H9 (cell line): ENCODE results near the gene ULK4. TPM values are rescaled to one million over a fixed set of nuclear protein-coding genes. Genes with fewer than 3 reads are reported as not detected.

Source experiments
- DNase-seq: peaks from one replicate; pipeline ENCODE4 v3.0.0-alpha.2; 2017
- H2AFZ ChIP-seq: one replicate; pipeline ENCODE4 v1.6.1; 2013; ENCODE audit warnings: mild to moderate bottlenecking, low read length, control low read depth, moderate library complexity
- H2AK5ac ChIP-seq: 2 replicates; pipeline ENCODE4 v1.6.1; 2013; ENCODE audit warnings: low read length, control low read depth, mixed read lengths; ENCODE audit not compliant: insufficient read length
- H2BK120ac ChIP-seq: one replicate; pipeline ENCODE4 v1.6.1; 2013; ENCODE audit warnings: low read depth, mild to moderate bottlenecking, low read length, control low read depth, inconsistent platforms; ENCODE audit not compliant: poor library complexity, severe bottlenecking
- H2BK12ac ChIP-seq: 2 replicates; pipeline ENCODE4 v1.6.1; 2013; ENCODE audit warnings: low read length, control low read depth, mixed read lengths, low read depth; ENCODE audit not compliant: insufficient read length
- H2BK15ac ChIP-seq: 2 replicates; pipeline ENCODE4 v1.6.1; 2013; ENCODE audit warnings: low read depth, low read length, control low read depth
- H2BK20ac ChIP-seq: one replicate; pipeline ENCODE4 v1.6.1; 2013; ENCODE audit warnings: low read depth, mild to moderate bottlenecking, low read length, control low read depth, inconsistent platforms; ENCODE audit not compliant: poor library complexity, severe bottlenecking
- H2BK5ac ChIP-seq: 2 replicates; pipeline ENCODE4 v1.6.1; 2013; ENCODE audit warnings: low read length, control low read depth, mixed read lengths; ENCODE audit not compliant: insufficient read length
- H3K14ac ChIP-seq: 2 replicates; pipeline ENCODE4 v1.6.1; 2013; ENCODE audit warnings: low read length, control low read depth; ENCODE audit not compliant: insufficient read depth
- H3K18ac ChIP-seq: 2 replicates; pipeline ENCODE4 v1.6.1; 2013; ENCODE audit warnings: low read depth, mild to moderate bottlenecking, mixed read lengths, low read length, control low read depth; ENCODE audit not compliant: insufficient read length
- H3K23ac ChIP-seq: 2 replicates; pipeline ENCODE4 v1.6.1; 2013; ENCODE audit warnings: low read length, control low read depth, mixed read lengths, low read depth; ENCODE audit not compliant: insufficient read length
- H3K23me2 ChIP-seq: 2 replicates; pipeline ENCODE4 v1.6.1; 2013; ENCODE audit warnings: low read depth, mild to moderate bottlenecking, mixed read lengths, low read length, control low read depth; ENCODE audit not compliant: insufficient read length, poor library complexity, severe bottlenecking
- H3K27ac ChIP-seq: 2 replicates; pipeline ENCODE4 v1.5.1; 2013; ENCODE audit warnings: low read length, control low read depth, mixed read lengths, low read depth; ENCODE audit not compliant: insufficient read length
- H3K27me3 ChIP-seq: 2 replicates; pipeline ENCODE4 v1.6.1; 2013; ENCODE audit warnings: low read length, control low read depth, inconsistent platforms; ENCODE audit not compliant: insufficient read depth
- H3K4ac ChIP-seq: 2 replicates; pipeline ENCODE4 v1.6.1; 2013; ENCODE audit warnings: low read depth, mild to moderate bottlenecking, control low read depth, inconsistent platforms, low read length, moderate library complexity
- H3K4me1 ChIP-seq: 2 replicates; pipeline ENCODE4 v1.6.1; 2013; ENCODE audit warnings: low read length, control low read depth, inconsistent platforms; ENCODE audit not compliant: insufficient read depth
- H3K4me2 ChIP-seq: 2 replicates; pipeline ENCODE4 v1.6.1; 2013; ENCODE audit warnings: low read length, control low read depth, mixed read lengths; ENCODE audit not compliant: insufficient read length, insufficient read depth
- H3K56ac ChIP-seq: 2 replicates; pipeline ENCODE4 v1.6.1; 2013; ENCODE audit warnings: low read depth, mild to moderate bottlenecking, mixed read lengths, low read length, control low read depth; ENCODE audit not compliant: insufficient read length
- H3K79me1 ChIP-seq: 2 replicates; pipeline ENCODE4 v1.6.1; 2013; ENCODE audit warnings: low read depth, mild to moderate bottlenecking, moderate library complexity, low read length, control low read depth, inconsistent platforms; ENCODE audit not compliant: insufficient read depth, poor library complexity, severe bottlenecking
- H3K79me2 ChIP-seq: 2 replicates; pipeline ENCODE4 v1.6.1; 2013; ENCODE audit warnings: low read length, control low read depth, inconsistent platforms; ENCODE audit not compliant: insufficient read depth
- H3K9ac ChIP-seq: 2 replicates; pipeline ENCODE4 v1.6.1; 2013; ENCODE audit warnings: low read length, control low read depth, mixed read lengths; ENCODE audit not compliant: insufficient read length; ENCODE audit errors: extremely low read depth
- H3K9me3 ChIP-seq: one replicate; pipeline ENCODE4 v1.6.1; 2013; ENCODE audit warnings: low read depth, low read length, inconsistent platforms; ENCODE audit not compliant: control insufficient read depth
- H3T11ph ChIP-seq: one replicate; pipeline ENCODE4 v1.6.1; 2013; ENCODE audit warnings: mild to moderate bottlenecking, low read length, control low read depth, inconsistent platforms
- H4K20me1 ChIP-seq: one replicate; pipeline ENCODE4 v1.6.1; 2013; ENCODE audit not compliant: control insufficient read depth, insufficient read length, insufficient read depth
- H4K5ac ChIP-seq: 2 replicates; pipeline ENCODE4 v1.6.1; 2013; ENCODE audit warnings: low read depth, mild to moderate bottlenecking, mixed read lengths, low read length, control low read depth; ENCODE audit not compliant: insufficient read length
- H4K8ac ChIP-seq: replicated peaks from 2 replicates; pipeline ENCODE4 v1.6.1; 2013; ENCODE audit warnings: low read length, control low read depth, mixed read lengths, low read depth; ENCODE audit not compliant: insufficient read length
- H4K91ac ChIP-seq: 2 replicates; pipeline ENCODE4 v1.6.1; 2013; ENCODE audit warnings: low read depth, mild to moderate bottlenecking, moderate library complexity, mixed read lengths, low read length, control low read depth; ENCODE audit not compliant: insufficient read length
- H3K27ac Mint-ChIP-seq, 3 experiments: 2 replicates in 2 of 3; 3 replicates in 1 of 3; pipeline ENCODE4 v1.8.0; 2020 to 2021; ENCODE audit warnings: mixed read lengths in 3 of 3, mild to moderate bottlenecking in 1 of 3, moderate library complexity in 1 of 3
- H3K27me3 Mint-ChIP-seq: 2 replicates; pipeline ENCODE4 v1.8.0; 2021; ENCODE audit warnings: low read depth, mild to moderate bottlenecking, moderate library complexity, mixed read lengths
- H3K36me3 Mint-ChIP-seq, 3 experiments: 2 replicates in 2 of 3; 3 replicates in 1 of 3; pipeline ENCODE4 v1.8.0; 2020 to 2021; ENCODE audit warnings: low read depth in 3 of 3, mixed read lengths in 3 of 3; ENCODE audit not compliant: insufficient read depth in 1 of 3
- H3K4me1 Mint-ChIP-seq, 2 experiments: 2 replicates each; pipeline ENCODE4 v1.8.0; 2020; ENCODE audit warnings: mixed read lengths in 2 of 2
- H3K4me3 Mint-ChIP-seq, 2 experiments: 2 replicates in 1 of 2; 3 replicates in 1 of 2; pipeline ENCODE4 v1.8.0; 2020 to 2021; ENCODE audit warnings: mild to moderate bottlenecking in 2 of 2, mixed read lengths in 2 of 2, moderate library complexity in 1 of 2
- H3K9me3 Mint-ChIP-seq, 2 experiments: 2 replicates in 1 of 2; 3 replicates in 1 of 2; pipeline ENCODE4 v1.8.0; 2020; ENCODE audit warnings: mild to moderate bottlenecking in 2 of 2, mixed read lengths in 2 of 2, moderate library complexity in 1 of 2
- CTCF ChIP-seq: fragments of 200-600 bp; sonication (generic); conservative IDR thresholded peaks from 3 replicates; pipeline ENCODE4 v1.8.0; 2021; ENCODE audit warnings: antibody characterized with exemption, mild to moderate bottlenecking
- WGBS: extraction: QIAGEN DNeasy Blood & Tissue Kit; methylation state at CpG from one replicate; pipeline ENCODE4 v1.1.7; 2013; ENCODE audit warnings: missing lambda C conversion rate, low lambda C conversion rate, mixed read lengths; ENCODE audit not compliant: insufficient read length; ENCODE audit errors: extremely low coverage; 5-methylcytosine and 5-hydroxymethylcytosine counted together
- total RNA-seq: library from RNA; stranded (reverse); gene quantifications from 2 replicates; pipeline ENCODE4 v1.2.1, GENCODE V29; 2021

Gene ULK4
- total RNA-seq, 1 experiment from 2014 or later, result 12.9 TPM

- H2BK5ac ChIP-seq, result no peak overlapping the region
- no peaks in the 10 kb centered on the region for H3K4me1 ChIP-seq
- H3K27me3 ChIP-seq, result no peaks in the 10 kb centered on the region
- no CpG with 5 or more reads among the region's 4 CpGs for WGBS
- no peak overlapping the region for H2AK5ac ChIP-seq
- H3K56ac ChIP-seq, result no peak overlapping the region
- H2BK20ac ChIP-seq, result no peak overlapping the region
- H2BK15ac ChIP-seq, result no peak overlapping the region
- no peak overlapping the region for H3K4ac ChIP-seq
- Mint-ChIP-seq H3K27ac (no peak overlapping the region), H3K4me3 (no peak overlapping the region), H3K9me3 (no peaks in the 10 kb centered on the region), H3K27me3 (peaks cover 2% of the 10 kb centered on the region), H3K36me3 (no peaks in the 10 kb centered on the region; a peak in 1 of 7 replicates), H3K4me1 (peaks cover 9 to 12% of the 10 kb centered on the region in 2 experiments)
- H4K8ac ChIP-seq, result no peak overlapping the region
- H3K18ac ChIP-seq, result no peak overlapping the region
- H3K23ac ChIP-seq, result no peak overlapping the region
- no peak overlapping the region for H4K5ac ChIP-seq
- H3K79me1 ChIP-seq, result no peaks in the 10 kb centered on the region
- H3K4me2 ChIP-seq, result no peak overlapping the region
- no peak for TF ChIP-seq CTCF
- DNase-seq, result no peak
- no peak overlapping the region for H3K14ac ChIP-seq
- no peak overlapping the region for H2BK120ac ChIP-seq
- H3K27ac ChIP-seq, result no peak overlapping the region
- H3K9ac ChIP-seq, result no peak overlapping the region
- no peaks in the 10 kb centered on the region for H3K9me3 ChIP-seq
- no peak overlapping the region for H4K91ac ChIP-seq
- H3K23me2 ChIP-seq, result peaks cover 10% of the 10 kb centered on the region
- no peak overlapping the region for H2BK12ac ChIP-seq
- no peak overlapping the region for H3T11ph ChIP-seq
- H4K20me1 ChIP-seq, result no peaks in the 10 kb centered on the region
- no peak overlapping the region for H2AFZ ChIP-seq
- no peaks in the 10 kb centered on the region for H3K79me2 ChIP-seq
Observed at GRCh38 chr3:42009456-42009855, 47.6 kb upstream of the ULK4 start.
